Keratinocyte (primary cell): ENCODE results near the gene MAEL. TPM values are rescaled to one million over a fixed set of nuclear protein-coding genes. Genes with fewer than 3 reads are reported as not detected.

Experiments
- DNase-seq: peaks from one replicate; pipeline ENCODE4 v3.0.0-alpha.2; 2011; ENCODE audit warnings: low read depth, missing footprints, low spot score
- FAIRE-seq: peaks from 2 replicates; lab custom pipeline; 2011; peaks lifted over from hg19 to GRCh38; lab: Jason Lieb, UNC
- H2AFZ ChIP-seq: 2 replicates; pipeline ENCODE4 v1.6.0; 2012; ENCODE audit warnings: low read length, control low read depth, inconsistent platforms; ENCODE audit not compliant: control insufficient read depth
- H3K27ac ChIP-seq: 2 replicates; pipeline ENCODE4 v1.5.1; 2011; ENCODE audit warnings: low read length; ENCODE audit not compliant: control insufficient read depth, insufficient read depth
- H3K27me3 ChIP-seq: 3 replicates; pipeline ENCODE4 v1.6.0; 2011; ENCODE audit warnings: low read length; ENCODE audit not compliant: control insufficient read depth, insufficient read depth; ENCODE audit errors: extremely low read depth
- H3K36me3 ChIP-seq, 2 experiments: 2 replicates in 1 of 2; 3 replicates in 1 of 2; pipeline ENCODE4 v1.5.1; 2011; ENCODE audit warnings: low read length in 2 of 2, mild to moderate bottlenecking in 1 of 2; ENCODE audit not compliant: control insufficient read depth in 2 of 2, insufficient read depth in 2 of 2; ENCODE audit errors: extremely low read depth in 1 of 2
- H3K4me1 ChIP-seq: 3 replicates; pipeline ENCODE4 v1.5.1; 2011; ENCODE audit warnings: low read length; ENCODE audit not compliant: control insufficient read depth, insufficient read depth; ENCODE audit errors: extremely low read depth
- H3K4me2 ChIP-seq: 3 replicates; pipeline ENCODE4 v1.6.0; 2011; ENCODE audit warnings: low read depth, low read length; ENCODE audit not compliant: control insufficient read depth, insufficient read depth; ENCODE audit errors: extremely low read depth
- H3K4me3 ChIP-seq, 3 experiments: fragments of 200-600 bp in 1 of 3; sonication (generic) in 1 of 3; 2 replicates in 2 of 3; 3 replicates in 1 of 3; pipeline ENCODE4 v1.5.1; 2011 to 2016; ENCODE audit warnings: low read length in 3 of 3, mild to moderate bottlenecking in 3 of 3, control low read depth in 2 of 3, inconsistent platforms in 1 of 3, low read depth in 1 of 3, mixed read lengths in 1 of 3, mixed run types in 1 of 3, moderate library complexity in 1 of 3; ENCODE audit not compliant: control insufficient read depth in 2 of 3, insufficient read depth in 2 of 3; ENCODE audit errors: extremely low read depth in 1 of 3
- H3K79me2 ChIP-seq: 2 replicates; pipeline ENCODE4 v1.6.0; 2012; ENCODE audit warnings: low read length; ENCODE audit not compliant: control insufficient read depth, insufficient read depth
- H3K9ac ChIP-seq: 3 replicates; pipeline ENCODE4 v1.6.0; 2011; ENCODE audit warnings: low read length; ENCODE audit not compliant: control insufficient read depth, insufficient read depth; ENCODE audit errors: extremely low read depth
- H3K9me1 ChIP-seq: 3 replicates; pipeline ENCODE4 v1.6.0; 2011; ENCODE audit warnings: low read length; ENCODE audit not compliant: control insufficient read depth, insufficient read depth; ENCODE audit errors: extremely low read depth
- H3K9me3 ChIP-seq: 2 replicates; pipeline ENCODE4 v1.5.1; 2012; ENCODE audit warnings: low read depth, low read length; ENCODE audit not compliant: control insufficient read depth
- H4K20me1 ChIP-seq: 3 replicates; pipeline ENCODE4 v1.6.0; 2011; ENCODE audit warnings: low read length; ENCODE audit not compliant: control insufficient read depth, insufficient read depth; ENCODE audit errors: extremely low read depth
- CTCF ChIP-seq, 3 experiments: IDR thresholded peaks in 1 of 3; conservative IDR thresholded peaks in 1 of 3; optimal IDR thresholded peaks in 1 of 3; 2 replicates in 2 of 3; 3 replicates in 1 of 3; pipeline versions ENCODE3 to v1.5.1; 2011; ENCODE audit warnings: low read length in 3 of 3, mild to moderate bottlenecking in 3 of 3, moderate library complexity in 2 of 3, control low read depth in 1 of 3, inconsistent platforms in 1 of 3; ENCODE audit not compliant: insufficient read depth in 2 of 3; ENCODE audit errors: extremely low read depth in 1 of 3
- EZH2 ChIP-seq: IDR thresholded peaks from one replicate; pipeline ENCODE4 v1.6.1; 2012; ENCODE audit warnings: inconsistent platforms, mild to moderate bottlenecking, low read length, moderate library complexity
- dilution Hi-C: fragments of 300-500 bp; cut with MboI; formaldehyde crosslinking; loops from one replicate; pipeline ENCODE4 v1.7.0; 2020; ENCODE audit warnings: low sequenced_read_pairs; ENCODE audit not compliant: extremely low pct_ligation_motif_present
- polyA plus RNA-seq, 5 experiments: library from polyadenylated mRNA; depleted of rRNA in 3 of 5; stranded (reverse) in 3 of 5; stranded (forward) in 1 of 5; unstranded in 1 of 5; fragments of >200 nt; gene quantifications; 1 replicate in 1 of 5; 2 replicates in 3 of 5; 3 replicates in 1 of 5; pipeline versions ENCODE4 v1.2.1 to v1.2.3, GENCODE V29; 2011 to 2012; ENCODE audit warnings: missing spikeins in 2 of 5, low read depth in 1 of 5, low replicate concordance in 1 of 5

MAEL gene
- polyA plus RNA-seq, 1 donor (not counting 4 experiments of a cell fraction or from before 2014, with no cell fraction given), result not detected

GRCh38 chr1:167002354-167002753, 13.3 kb downstream of the MAEL start:
- Histone ChIP-seq H3K27ac (no peak overlapping the region), H3K9me3 (no peaks in the 10 kb centered on the region), H3K9ac (no peak overlapping the region), H3K4me1 (no peaks in the 10 kb centered on the region), H3K4me2 (no peak overlapping the region), H3K4me3 (no peak overlapping the region), H3K36me3 (no peaks in the 10 kb centered on the region), H3K27me3 (no peaks in the 10 kb centered on the region), H3K79me2 (no peaks in the 10 kb centered on the region), H4K20me1 (no peaks in the 10 kb centered on the region), H3K9me1 (no peaks in the 10 kb centered on the region), H2AFZ (no peak overlapping the region)
- DNase-seq, result no peak
- no peak for TF ChIP-seq CTCF (optimal IDR thresholded peaks at IDR 0.05 in 1 of 3, IDR thresholded peaks at IDR 0.05 in 1 of 3, conservative IDR thresholded peaks at IDR 0.05 in 1 of 3; ENCODE audit: extremely low read depth in 1 of 3, insufficient read depth in 2 of 3, low read length in 3 of 3)
- TF ChIP-seq EZH2, result no peak
- FAIRE-seq, result no peak
- dilution Hi-C loops, result no loop called here

- Histone ChIP-seq H3K36me3 (no peaks in the 10 kb centered on the region), H3K27me3 (no peaks in the 10 kb centered on the region)
- no peak for FAIRE-seq
These were observed 14.6 kb downstream of the MAEL start for GRCh38 chr1:167003711-167004110.

More at GRCh38 chr1:167003711-167004110, 14.6 kb downstream of the MAEL start:
- H3K9ac ChIP-seq, result no peak overlapping the region
- H3K4me2 ChIP-seq, result no peak overlapping the region
- TF ChIP-seq EZH2 (no peak), CTCF (optimal IDR thresholded peaks at IDR 0.05 in 1 of 3, IDR thresholded peaks at IDR 0.05 in 1 of 3, conservative IDR thresholded peaks at IDR 0.05 in 1 of 3; ENCODE audit: extremely low read depth in 1 of 3, insufficient read depth in 2 of 3, low read length in 3 of 3) (no peak)
- no peak overlapping the region for H3K4me3 ChIP-seq
- no peaks in the 10 kb centered on the region for H3K79me2 ChIP-seq
- DNase-seq, result no peak
- no peak overlapping the region for H3K27ac ChIP-seq
- no peaks in the 10 kb centered on the region for H4K20me1 ChIP-seq
- no peaks in the 10 kb centered on the region for H3K9me3 ChIP-seq
- no peak overlapping the region for H2AFZ ChIP-seq
- dilution Hi-C loops, result no loop called here
- H3K9me1 ChIP-seq, result no peaks in the 10 kb centered on the region
- no peaks in the 10 kb centered on the region for H3K4me1 ChIP-seq
